ENCODE results near the gene MTR. TPM values are rescaled to one million over a fixed set of nuclear protein-coding genes. Genes with fewer than 3 reads are reported as not detected.

The MTR gene
- total RNA-seq, 4 donors from 2014 or later: 43.2 to 78.3 (median 47.0) TPM

DNA sequence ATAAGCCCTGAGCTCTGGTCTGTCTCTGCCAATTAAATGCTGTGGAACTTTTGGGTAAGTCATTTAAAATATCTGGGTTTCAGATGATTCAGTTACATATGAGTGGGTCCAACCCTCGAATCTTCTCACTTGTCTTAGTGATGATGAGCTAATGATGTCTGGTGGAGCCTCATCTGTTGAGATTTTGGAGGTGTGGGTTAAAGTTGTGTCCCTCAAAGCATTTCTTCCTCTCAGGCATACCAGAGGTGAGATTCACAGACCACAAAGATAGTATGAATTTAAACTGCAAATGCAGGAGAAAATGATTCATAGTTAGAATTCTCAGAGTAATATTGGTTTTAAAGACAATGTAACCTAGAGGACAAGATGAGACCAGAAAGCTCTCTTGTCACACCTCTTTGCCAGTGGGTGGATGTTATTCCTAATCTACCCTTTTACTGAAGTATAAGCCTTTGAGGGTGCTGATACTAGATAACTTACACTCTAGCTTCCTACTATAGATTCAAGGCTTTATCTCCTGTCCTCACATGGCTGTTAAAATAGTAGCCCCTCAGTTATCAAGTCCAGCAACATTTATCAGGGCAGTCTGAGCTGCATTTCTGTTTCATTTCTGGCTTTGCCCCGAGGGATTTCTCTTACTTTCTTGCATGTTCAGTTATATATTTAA is 118.4 kb downstream of the MTR start:
- DNase-seq: no peak
- no peaks in the 10 kb centered on the region for H3K27me3 ChIP-seq
- intact Hi-C loops (cut with DNase I): no loop called here

DNA sequence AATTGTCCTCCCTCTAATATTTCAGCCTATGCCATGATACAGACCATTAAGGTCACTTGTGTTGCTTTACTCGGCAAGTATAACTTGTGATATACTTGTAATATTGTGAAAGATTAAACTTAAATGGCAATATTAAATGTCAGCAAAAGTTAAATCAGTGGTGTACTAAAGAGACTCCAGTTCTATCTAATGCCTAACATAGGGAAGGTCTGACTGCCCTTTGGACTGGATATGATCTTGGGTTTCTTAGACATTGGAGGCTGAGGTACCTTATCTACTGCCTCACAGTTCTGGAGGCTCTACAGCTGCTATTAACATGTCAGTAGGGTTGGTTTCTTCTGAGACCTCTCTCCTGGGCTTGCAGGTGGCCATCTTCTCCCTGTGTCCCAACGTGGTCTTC is 119.3 kb downstream of the MTR start:
- Histone ChIP-seq H3K27ac (no peak overlapping the region), H3K36me3 (no peaks in the 10 kb centered on the region), H3K4me1 (no peaks in the 10 kb centered on the region), H3K4me3 (replicated peaks in 1 of 3) (no peak overlapping the region), H3K27me3 (no peaks in the 10 kb centered on the region), H3K9me3 (no peaks in the 10 kb centered on the region)
- no peak for DNase-seq
- TF ChIP-seq, protein P1, sequence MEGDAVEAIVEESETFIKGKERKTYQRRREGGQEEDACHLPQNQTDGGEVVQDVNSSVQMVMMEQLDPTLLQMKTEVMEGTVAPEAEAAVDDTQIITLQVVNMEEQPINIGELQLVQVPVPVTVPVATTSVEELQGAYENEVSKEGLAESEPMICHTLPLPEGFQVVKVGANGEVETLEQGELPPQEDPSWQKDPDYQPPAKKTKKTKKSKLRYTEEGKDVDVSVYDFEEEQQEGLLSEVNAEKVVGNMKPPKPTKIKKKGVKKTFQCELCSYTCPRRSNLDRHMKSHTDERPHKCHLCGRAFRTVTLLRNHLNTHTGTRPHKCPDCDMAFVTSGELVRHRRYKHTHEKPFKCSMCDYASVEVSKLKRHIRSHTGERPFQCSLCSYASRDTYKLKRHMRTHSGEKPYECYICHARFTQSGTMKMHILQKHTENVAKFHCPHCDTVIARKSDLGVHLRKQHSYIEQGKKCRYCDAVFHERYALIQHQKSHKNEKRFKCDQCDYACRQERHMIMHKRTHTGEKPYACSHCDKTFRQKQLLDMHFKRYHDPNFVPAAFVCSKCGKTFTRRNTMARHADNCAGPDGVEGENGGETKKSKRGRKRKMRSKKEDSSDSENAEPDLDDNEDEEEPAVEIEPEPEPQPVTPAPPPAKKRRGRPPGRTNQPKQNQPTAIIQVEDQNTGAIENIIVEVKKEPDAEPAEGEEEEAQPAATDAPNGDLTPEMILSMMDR (IDR thresholded peaks at IDR 0.05): no peak
- no peak for TF ChIP-seq POLR2A (IDR thresholded peaks at IDR 0.05)
- intact Hi-C loops (cut with DNase I): no loop called here
- 83 to 90% methylated on average over 2 of the region's 2 CpGs for WGBS, 2 donors

More for the DNA sequence above, 118.4 kb downstream of the MTR start:
- no peak overlapping the region for H3K4me3 ChIP-seq (replicated peaks in 1 of 3)
- no peak overlapping the region for H3K27ac ChIP-seq
- no peaks in the 10 kb centered on the region for H3K36me3 ChIP-seq
- TF ChIP-seq POLR2A (IDR thresholded peaks at IDR 0.05): no peak
- TF ChIP-seq, protein P1 (IDR thresholded peaks at IDR 0.05): no peak
- H3K4me1 ChIP-seq: no peaks in the 10 kb centered on the region
- WGBS, 2 donors: 78 to 85% methylated on average over 2 of the region's 2 CpGs
- H3K9me3 ChIP-seq: no peaks in the 10 kb centered on the region

DNA sequence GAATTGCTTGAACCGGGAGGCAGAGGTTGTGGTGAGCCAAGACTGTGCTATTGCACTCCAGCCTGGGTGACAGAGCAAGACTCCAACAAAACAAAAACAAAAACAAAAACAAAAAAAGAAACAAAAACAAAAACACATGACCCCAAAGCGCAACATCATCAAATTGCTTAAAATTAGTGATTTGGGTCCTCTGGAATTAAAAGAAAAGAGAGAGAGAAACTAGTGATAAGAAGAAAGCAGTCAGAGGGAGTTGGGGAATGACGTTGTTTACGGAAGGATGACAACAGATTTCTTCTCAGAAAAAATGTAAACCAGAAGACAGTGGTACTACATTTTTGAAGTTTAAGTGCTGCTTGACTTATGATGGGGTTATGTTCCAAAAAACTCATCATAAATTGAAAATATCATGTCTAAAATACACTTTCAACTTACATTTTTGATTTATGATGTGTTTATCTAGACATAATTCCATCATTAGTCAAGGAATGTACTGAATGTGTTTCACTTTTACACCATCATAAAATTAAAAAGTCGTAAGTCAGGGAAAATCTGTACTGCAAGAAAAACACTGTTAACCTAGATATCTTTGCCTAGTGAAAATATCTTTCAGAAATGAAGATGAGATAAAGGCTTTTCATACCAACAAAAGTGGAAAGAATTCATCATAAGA is 121.2 kb downstream of the MTR start:
- Histone ChIP-seq H3K4me1 (no peaks in the 10 kb centered on the region), H3K9me3 (no peaks in the 10 kb centered on the region), H3K4me3 (replicated peaks in 1 of 3) (no peak overlapping the region), H3K36me3 (no peaks in the 10 kb centered on the region), H3K27ac (no peak overlapping the region), H3K27me3 (no peaks in the 10 kb centered on the region)
- TF ChIP-seq POLR2A (IDR thresholded peaks at IDR 0.05): no peak
- TF ChIP-seq, protein P1 (IDR thresholded peaks at IDR 0.05): no peak
- DNase-seq: no peak
- intact Hi-C loops (cut with DNase I): no loop called here
- 93 to 94% methylated on average over 5 of the region's 5 CpGs for WGBS, 2 donors

DNA sequence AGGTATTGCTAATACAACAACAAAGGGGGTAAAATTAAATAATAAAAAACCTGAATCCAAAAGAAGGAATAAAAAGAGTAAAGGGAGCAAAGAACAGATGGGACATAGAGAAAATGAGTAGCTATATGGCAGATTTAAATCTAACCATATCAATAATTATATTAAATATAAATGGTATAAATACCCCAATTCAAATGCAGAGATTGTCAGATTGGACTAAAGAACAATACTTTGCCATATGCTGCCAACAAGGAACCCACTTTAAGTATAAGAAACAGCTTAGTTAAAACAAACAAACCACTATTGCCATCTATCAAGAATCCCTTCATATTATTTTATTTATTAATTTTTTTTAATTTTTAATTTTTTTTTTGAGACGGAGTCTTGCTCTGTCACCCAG is 122.4 kb downstream of the MTR start:
- no peak for DNase-seq
- WGBS, 2 donors: 97 to 100% methylated on average over 1 of the region's 1 CpG
- H3K4me3 ChIP-seq (replicated peaks in 1 of 3): no peak overlapping the region
- no peaks in the 10 kb centered on the region for H3K4me1 ChIP-seq
- H3K27ac ChIP-seq: no peak overlapping the region
- no peaks in the 10 kb centered on the region for H3K36me3 ChIP-seq
- no peaks in the 10 kb centered on the region for H3K27me3 ChIP-seq
- no peaks in the 10 kb centered on the region for H3K9me3 ChIP-seq
- intact Hi-C loops (cut with DNase I): no loop called here
- TF ChIP-seq POLR2A (IDR thresholded peaks at IDR 0.05): no peak
- TF ChIP-seq, protein P1 (IDR thresholded peaks at IDR 0.05): no peak

DNA sequence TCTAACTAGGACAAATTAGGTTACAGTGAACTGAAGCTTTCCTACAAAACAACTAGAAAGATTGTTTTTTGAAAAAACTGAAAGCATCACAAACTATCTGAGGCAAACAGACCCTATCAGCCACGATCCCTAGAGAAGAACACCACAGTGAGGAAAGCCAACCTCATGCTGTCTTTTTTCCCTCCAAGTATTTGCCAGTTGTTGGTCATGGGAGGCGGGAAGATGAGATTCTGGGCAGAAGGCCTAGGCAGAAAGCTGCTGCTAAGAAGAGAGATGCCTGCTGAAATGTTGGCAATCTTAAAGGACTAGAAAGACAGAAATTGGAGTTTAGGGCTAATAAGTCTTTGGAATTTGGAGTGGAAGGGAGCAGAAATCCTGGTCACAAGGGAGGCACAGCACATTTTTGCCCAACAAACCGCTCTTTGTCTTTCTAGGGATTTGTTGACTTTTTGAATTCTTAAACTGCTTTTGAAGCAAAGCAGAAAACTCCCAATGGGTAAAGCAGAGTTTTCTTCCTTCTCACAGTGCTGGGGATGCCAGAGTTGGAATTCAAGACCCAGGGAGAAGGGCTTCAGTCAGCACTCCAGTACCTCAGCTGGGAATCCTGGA is 125.3 kb downstream of the MTR start:
- 73 to 75% methylated on average over 3 of the region's 3 CpGs for WGBS, 2 donors
- intact Hi-C loops (cut with DNase I): loop anchor here (5.0 kb wide), 1 partner anchor 52 kb away; no protein-coding TSS in a partner anchor

More for the DNA sequence above, 125.3 kb downstream of the MTR start:
- DNase-seq: no peak
- Histone ChIP-seq H3K4me1 (no peaks in the 10 kb centered on the region), H3K27ac (no peak overlapping the region), H3K4me3 (replicated peaks in 1 of 3) (no peak overlapping the region), H3K9me3 (no peaks in the 10 kb centered on the region), H3K27me3 (no peaks in the 10 kb centered on the region), H3K36me3 (no peaks in the 10 kb centered on the region)
- no peak for TF ChIP-seq POLR2A (IDR thresholded peaks at IDR 0.05)
- TF ChIP-seq, protein P1 (IDR thresholded peaks at IDR 0.05): no peak

Data from thyroid gland (tissue), 4 donors.